Measurements from ENCODE around the gene RPS15. TPM values are rescaled to one million over a fixed set of nuclear protein-coding genes. Genes with fewer than 3 reads are reported as not detected.

The RPS15 gene
- total and polyA plus RNA-seq, 2 of the 13 experiments (the other 11 are each of a cell fraction or from before 2014, with no cell fraction given) = 695 to 1,411 TPM

- TF ChIP-seq ZNF350 (CRISPR knock-in tag; IDR thresholded peaks at IDR 0.05; ENCODE audit: borderline replicate concordance, low read depth) (0 out of 2 replicates have a peak, but pooled peaks have one; percentile 23), RBFOX2 (IDR thresholded peaks at IDR 0.05; ENCODE audit: low read depth, low read length) (peak; percentile 39), IKZF4 (CRISPR knock-in tag; IDR thresholded peaks at IDR 0.05; ENCODE audit: borderline replicate concordance, low read depth, not compliant biosample characterization) (peak; percentile 22), ZNF777 (CRISPR knock-in tag; IDR thresholded peaks at IDR 0.05) (peak; percentile 16; the same call in 1 of the 2 replicates), ZNF33A (CRISPR knock-in tag; IDR thresholded peaks at IDR 0.05; ENCODE audit: borderline replicate concordance) (no peak), MAX (IDR thresholded peaks at IDR 0.05) (peak; percentile 61; the same call in 1 of the 2 replicates), MED1 (CRISPR knock-in tag; IDR thresholded peaks at IDR 0.05) (no peak), ZNF720 (CRISPR knock-in tag; IDR thresholded peaks at IDR 0.05) (no peak), KAT2B (IDR thresholded peaks at IDR 0.05; ENCODE audit: borderline replicate concordance, low read depth, low read length) (no peak), ZNF598 (CRISPR knock-in tag; IDR thresholded peaks at IDR 0.05; ENCODE audit: borderline replicate concordance) (no peak), GTF2F1 (IDR thresholded peaks at IDR 0.05; ENCODE audit: low read length) (no peak), SOX6 (IDR thresholded peaks at IDR 0.05) (no peak), SOX6 (CRISPR knock-in tag; IDR thresholded peaks at IDR 0.05) (no peak), MXI1 (IDR thresholded peaks at IDR 0.05; ENCODE audit: borderline replicate concordance, low read depth, low read length) (no peak), HES4 (CRISPR knock-in tag; IDR thresholded peaks at IDR 0.05; ENCODE audit: borderline replicate concordance) (no peak), ZNF740 (CRISPR knock-in tag; IDR thresholded peaks at IDR 0.05) (no peak), ZNF773 (CRISPR knock-in tag; IDR thresholded peaks at IDR 0.05; ENCODE audit: borderline replicate concordance) (no peak), KDM5B (CRISPR knock-in tag; IDR thresholded peaks at IDR 0.05; ENCODE audit: borderline replicate concordance) (0 out of 2 replicates have a peak, but pooled peaks have one; percentile 46), YEATS4 (CRISPR knock-in tag; IDR thresholded peaks at IDR 0.05; ENCODE audit: borderline replicate concordance) (no peak), SSRP1 (CRISPR knock-in tag; IDR thresholded peaks at IDR 0.05) (no peak), AGO1 (IDR thresholded peaks at IDR 0.05; ENCODE audit: low read depth, low read length, poor library complexity, severe bottlenecking) (no peak), ZNF782 (CRISPR knock-in tag; IDR thresholded peaks at IDR 0.05; ENCODE audit: borderline replicate concordance) (no peak), ZNF713 (CRISPR knock-in tag; IDR thresholded peaks at IDR 0.05) (no peak), ADNP (CRISPR knock-in tag; IDR thresholded peaks at IDR 0.05) (no peak)
- TF ChIP-seq, protein P1, sequence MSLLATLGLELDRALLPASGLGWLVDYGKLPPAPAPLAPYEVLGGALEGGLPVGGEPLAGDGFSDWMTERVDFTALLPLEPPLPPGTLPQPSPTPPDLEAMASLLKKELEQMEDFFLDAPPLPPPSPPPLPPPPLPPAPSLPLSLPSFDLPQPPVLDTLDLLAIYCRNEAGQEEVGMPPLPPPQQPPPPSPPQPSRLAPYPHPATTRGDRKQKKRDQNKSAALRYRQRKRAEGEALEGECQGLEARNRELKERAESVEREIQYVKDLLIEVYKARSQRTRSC (CRISPR knock-in tag; IDR thresholded peaks at IDR 0.05; ENCODE audit: low read depth) = no peak
- TF ChIP-seq, protein P2, sequence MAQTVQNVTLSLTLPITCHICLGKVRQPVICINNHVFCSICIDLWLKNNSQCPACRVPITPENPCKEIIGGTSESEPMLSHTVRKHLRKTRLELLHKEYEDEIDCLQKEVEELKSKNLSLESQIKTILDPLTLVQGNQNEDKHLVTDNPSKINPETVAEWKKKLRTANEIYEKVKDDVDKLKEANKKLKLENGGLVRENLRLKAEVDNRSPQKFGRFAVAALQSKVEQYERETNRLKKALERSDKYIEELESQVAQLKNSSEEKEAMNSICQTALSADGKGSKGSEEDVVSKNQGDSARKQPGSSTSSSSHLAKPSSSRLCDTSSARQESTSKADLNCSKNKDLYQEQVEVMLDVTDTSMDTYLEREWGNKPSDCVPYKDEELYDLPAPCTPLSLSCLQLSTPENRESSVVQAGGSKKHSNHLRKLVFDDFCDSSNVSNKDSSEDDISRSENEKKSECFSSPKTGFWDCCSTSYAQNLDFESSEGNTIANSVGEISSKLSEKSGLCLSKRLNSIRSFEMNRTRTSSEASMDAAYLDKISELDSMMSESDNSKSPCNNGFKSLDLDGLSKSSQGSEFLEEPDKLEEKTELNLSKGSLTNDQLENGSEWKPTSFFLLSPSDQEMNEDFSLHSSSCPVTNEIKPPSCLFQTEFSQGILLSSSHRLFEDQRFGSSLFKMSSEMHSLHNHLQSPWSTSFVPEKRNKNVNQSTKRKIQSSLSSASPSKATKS (CRISPR knock-in tag; IDR thresholded peaks at IDR 0.05) = no peak
Measured at GRCh38 chr19:1407528-1408299, 30.5 kb upstream of the RPS15 start, which contains the start of gene DAZAP1 (continued).
